ENCODE results near the gene LOXL3. TPM values are rescaled to one million over a fixed set of nuclear protein-coding genes. Genes with fewer than 3 reads are reported as not detected.

LOXL3 gene
- total RNA-seq, 1 donor from 2014 or later: 30.2 TPM

DNA sequence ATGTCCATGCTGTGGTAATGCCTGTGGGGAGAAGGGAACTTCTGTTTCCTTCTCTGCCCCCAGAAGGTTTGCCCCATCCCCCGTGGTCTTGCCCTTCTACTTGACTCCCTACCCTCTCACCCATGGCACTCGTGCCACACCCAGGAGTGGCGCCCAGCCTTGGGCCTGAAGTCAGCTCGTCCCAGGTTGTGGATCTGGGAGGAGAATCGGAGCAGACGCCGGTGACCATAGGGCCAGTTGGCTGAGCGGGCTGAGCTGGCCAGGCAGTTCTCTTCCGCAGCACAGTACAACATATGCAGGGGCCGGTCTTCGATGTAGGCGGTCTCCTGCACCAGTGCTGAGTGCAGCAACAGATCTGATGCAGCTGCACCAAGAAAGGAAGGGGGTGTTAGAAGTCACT lies 19.3 kb downstream of the LOXL3 start:
- no peak for DNase-seq (ENCODE audit: low read depth, low spot score)
- TF ChIP-seq CTCF (conservative IDR thresholded peaks at IDR 0.05): no peak
- Mint-ChIP-seq H3K27ac (ENCODE audit: unreplicated experiment) (no peak overlapping the region), H3K4me1 (peaks cover 25% of the 10 kb centered on the region), H3K4me3 (no peak overlapping the region), H3K36me3 (ENCODE audit: low read depth) (peaks cover 3% of the 10 kb centered on the region), H3K9me3 (no peaks in the 10 kb centered on the region), H3K27me3 (ENCODE audit: low read depth) (no peaks in the 10 kb centered on the region)

DNA sequence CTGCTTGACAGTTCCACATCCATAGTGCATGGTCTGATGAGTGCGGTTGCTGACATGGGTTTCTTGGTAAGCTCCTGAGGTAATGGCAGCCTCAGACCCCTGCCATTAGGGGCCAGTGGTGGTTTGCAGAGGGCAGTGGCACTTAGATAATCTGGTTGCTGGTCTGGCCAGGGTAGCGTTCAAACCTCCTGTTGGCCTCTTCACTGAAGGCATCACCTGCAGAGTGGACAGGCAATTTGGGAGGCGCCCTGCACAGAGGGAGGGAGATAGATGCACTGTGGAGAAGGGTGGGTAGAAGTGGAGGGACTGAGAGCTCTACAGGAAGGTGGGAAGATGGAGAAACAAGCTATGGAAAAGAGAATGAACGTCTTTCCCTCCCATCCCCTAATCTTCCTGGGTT lies 20.3 kb downstream of the LOXL3 start:
- Mint-ChIP-seq H3K36me3 (ENCODE audit: low read depth) (peaks cover 3% of the 10 kb centered on the region), H3K4me3 (peak overlapping the region; percentile 70), H3K27me3 (ENCODE audit: low read depth) (no peaks in the 10 kb centered on the region), H3K4me1 (peaks cover 32% of the 10 kb centered on the region), H3K9me3 (no peaks in the 10 kb centered on the region), H3K27ac (ENCODE audit: unreplicated experiment) (peak overlapping the region; percentile 57)
- TF ChIP-seq CTCF (conservative IDR thresholded peaks at IDR 0.05): no peak
- no peak for DNase-seq (ENCODE audit: low read depth, low spot score)

DNA sequence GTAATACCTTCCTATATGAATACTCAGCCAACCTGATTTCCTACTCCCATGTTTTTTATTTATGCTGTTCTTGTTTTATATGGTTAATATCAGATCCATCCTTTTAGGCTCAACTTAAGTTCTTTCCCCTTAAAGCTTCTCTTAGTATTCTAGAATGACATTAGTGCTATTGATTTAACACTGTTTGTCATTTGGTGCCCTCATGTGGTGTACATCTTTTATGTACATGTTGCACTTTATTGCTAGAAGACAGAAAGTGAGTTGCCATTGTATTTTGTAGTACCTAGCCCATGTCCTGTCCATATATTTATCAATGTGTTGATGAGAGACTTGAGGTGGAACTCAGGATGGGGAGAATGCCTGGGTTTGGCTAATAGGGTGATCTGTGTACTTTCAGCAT lies 21.5 kb downstream of the LOXL3 start:
- no peak overlapping the region for H3K27ac Mint-ChIP-seq (ENCODE audit: unreplicated experiment)
- TF ChIP-seq CTCF (conservative IDR thresholded peaks at IDR 0.05): no peak
- DNase-seq (ENCODE audit: low read depth, low spot score): no peak
- peak overlapping the region; percentile 98 for H3K4me3 Mint-ChIP-seq
- no peaks in the 10 kb centered on the region for H3K9me3 Mint-ChIP-seq
- H3K4me1 Mint-ChIP-seq: peaks cover 39% of the 10 kb centered on the region
- no peaks in the 10 kb centered on the region for H3K27me3 Mint-ChIP-seq (ENCODE audit: low read depth)
- H3K36me3 Mint-ChIP-seq (ENCODE audit: low read depth): peaks cover 5% of the 10 kb centered on the region

DNA sequence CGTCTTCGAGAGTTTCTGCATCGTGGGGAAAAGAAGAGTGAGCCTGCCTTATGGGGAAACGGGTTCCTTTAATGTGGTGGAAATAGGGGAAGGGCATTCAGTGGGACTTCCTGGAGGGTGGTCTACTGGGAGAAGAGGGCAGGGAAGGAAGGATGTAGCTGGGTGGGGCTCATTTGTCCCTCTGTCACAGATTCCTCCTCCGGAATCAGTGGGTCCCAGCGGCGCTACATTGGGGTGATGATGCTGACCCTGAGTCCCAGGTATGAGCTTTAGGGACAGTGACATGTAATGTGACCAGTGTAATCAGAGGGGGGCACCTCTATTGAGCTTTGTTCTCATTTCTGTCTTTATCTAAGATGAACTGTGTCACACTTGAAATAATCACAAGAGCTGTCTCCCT lies 22.1 kb downstream of the LOXL3 start:
- peaks cover 2% of the 10 kb centered on the region for H3K27me3 Mint-ChIP-seq (ENCODE audit: low read depth)
- H3K36me3 Mint-ChIP-seq (ENCODE audit: low read depth): peaks cover 10% of the 10 kb centered on the region
- no peak for DNase-seq (ENCODE audit: low read depth, low spot score)
- no peaks in the 10 kb centered on the region for H3K9me3 Mint-ChIP-seq
- H3K4me3 Mint-ChIP-seq: peak overlapping the region; percentile 98
- H3K4me1 Mint-ChIP-seq: peaks cover 39% of the 10 kb centered on the region
- no peak overlapping the region for H3K27ac Mint-ChIP-seq (ENCODE audit: unreplicated experiment)
- TF ChIP-seq CTCF (conservative IDR thresholded peaks at IDR 0.05): no peak

- Mint-ChIP-seq H3K9me3 (peaks cover 2% of the 10 kb centered on the region), H3K27ac (ENCODE audit: unreplicated experiment) (peak overlapping the region; percentile 91), H3K4me3 (peak overlapping the region; percentile 98), H3K36me3 (ENCODE audit: low read depth) (peaks cover 17% of the 10 kb centered on the region), H3K4me1 (peaks cover 39% of the 10 kb centered on the region), H3K27me3 (ENCODE audit: low read depth) (peaks cover 3% of the 10 kb centered on the region)
- DNase-seq (ENCODE audit: low read depth, low spot score): peak; percentile 27
- no peak for TF ChIP-seq CTCF (conservative IDR thresholded peaks at IDR 0.05)
These were observed 23.2 kb downstream of the LOXL3 start for GRCh38 chr2:74530239-74531187.

Data from neural crest cell (in vitro differentiated cells).